Mesenteric fat pad (tissue), 1 donor: ENCODE data around the gene DCP2. TPM values are rescaled to one million over a fixed set of nuclear protein-coding genes. Genes with fewer than 3 reads are reported as not detected.

Experiments used
- DNase-seq: peaks from one replicate; pipeline ENCODE4 v3.0.0-alpha.2; 2020; ENCODE audit warnings: low spot score
- total RNA-seq: library from RNA; stranded (reverse); fragmentation: NEBNext Ultra II Directional; extraction: Animal tissue kit (Norgen Biotek cat#: 25700); gene quantifications from one replicate; pipeline ENCODE4 v1.2.1, GENCODE V29; 2021
- donor health status: DM: yes; HTN: yes; CAD: no.

The DCP2 gene
- total RNA-seq, 1 donor from 2014 or later, result 39.2 TPM

GRCh38 chr5:113017881-113018635 is 41.5 kb downstream of the DCP2 start:
- no peak for DNase-seq

GRCh38 chr5:113020461-113021273 is 44.1 kb downstream of the DCP2 start:
- DNase-seq, result no peak

GRCh38 chr5:113022661-113023060 is 46.1 kb downstream of the DCP2 start:
- DNase-seq, result no peak

- DNase-seq, result no peak
Measured at GRCh38 chr5:113024076-113024697, 47.6 kb downstream of the DCP2 start.

GRCh38 chr5:113025596-113025995 is 49.0 kb downstream of the DCP2 start:
- no peak for DNase-seq

GRCh38 chr5:113026211-113026610 is 49.6 kb downstream of the DCP2 start:
- DNase-seq, result no peak

GRCh38 chr5:113027015-113027414 is 50.4 kb downstream of the DCP2 start:
- DNase-seq, result no peak

GRCh38 chr5:113027431-113027830 is 50.8 kb downstream of the DCP2 start:
- no peak for DNase-seq

- DNase-seq, result no peak
Measured at GRCh38 chr5:113029614-113030013, 53.0 kb downstream of the DCP2 start.

GRCh38 chr5:113031104-113031503 is 54.5 kb downstream of the DCP2 start:
- no peak for DNase-seq

- no peak for DNase-seq
Measured at GRCh38 chr5:113031557-113031956, 55.0 kb downstream of the DCP2 start.

- no peak for DNase-seq
Measured at GRCh38 chr5:113034182-113034773, 57.7 kb downstream of the DCP2 start.

- no peak for DNase-seq
Measured at GRCh38 chr5:113035096-113035495, 58.5 kb downstream of the DCP2 start.

GRCh38 chr5:113036321-113036720 is 59.7 kb downstream of the DCP2 start:
- no peak for DNase-seq

GRCh38 chr5:113036826-113037225 is 60.2 kb downstream of the DCP2 start:
- DNase-seq, result no peak

GRCh38 chr5:113038136-113038535 is 61.5 kb downstream of the DCP2 start:
- DNase-seq, result no peak

GRCh38 chr5:113038714-113039113 is 62.1 kb downstream of the DCP2 start:
- DNase-seq, result no peak

- no peak for DNase-seq
Measured at GRCh38 chr5:113039229-113039933, 62.8 kb downstream of the DCP2 start.

GRCh38 chr5:113039934-113040285 is 63.3 kb downstream of the DCP2 start:
- no peak for DNase-seq

GRCh38 chr5:113040672-113041260 is 64.2 kb downstream of the DCP2 start:
- DNase-seq, result no peak
